ENCODE results near the gene SLC13A1.

The SLC13A1 gene

DNA sequence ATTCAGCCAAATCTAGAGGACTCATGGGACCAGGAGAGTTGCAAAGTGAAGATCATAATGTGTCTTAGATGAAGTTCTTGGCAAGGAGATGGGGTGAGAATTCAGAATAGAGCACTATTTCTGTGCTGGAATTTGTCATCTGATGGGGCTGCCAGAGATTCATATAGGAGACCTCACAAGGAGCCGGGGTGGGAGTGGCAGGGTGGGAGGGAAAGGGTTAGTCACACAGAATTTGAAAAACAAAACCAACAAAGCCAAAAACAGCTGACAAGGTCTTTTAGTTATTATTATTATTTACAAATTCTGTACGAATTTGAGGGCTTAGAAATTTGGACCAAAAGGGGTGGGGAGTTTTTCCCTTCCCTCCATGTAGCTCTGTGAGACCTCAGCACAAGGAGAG is 1.7 kb downstream of the SLC13A1 start:
- DNase-seq (ENCODE audit: low read depth in 2 of 2), result no peak

DNA sequence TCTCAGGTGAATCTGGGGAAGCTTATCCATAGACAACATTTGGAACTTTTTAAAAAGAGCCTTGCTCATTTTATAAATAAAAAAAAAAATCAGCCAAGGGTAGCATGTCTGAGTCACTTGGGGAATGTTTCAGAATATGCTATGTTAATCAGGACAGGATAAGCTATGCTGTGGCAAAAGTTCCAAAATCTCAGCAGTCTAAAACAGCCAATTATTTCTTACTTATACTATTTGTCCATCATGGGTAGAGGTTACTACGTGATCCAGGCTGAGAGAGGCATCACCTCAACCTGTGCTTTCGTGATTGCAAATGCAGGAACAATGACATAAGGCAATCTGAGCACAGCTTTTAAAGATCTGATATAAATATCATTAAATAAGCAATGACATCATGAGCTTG is 6.5 kb downstream of the SLC13A1 start:
- DNase-seq (ENCODE audit: low read depth in 2 of 2), result no peak

DNA sequence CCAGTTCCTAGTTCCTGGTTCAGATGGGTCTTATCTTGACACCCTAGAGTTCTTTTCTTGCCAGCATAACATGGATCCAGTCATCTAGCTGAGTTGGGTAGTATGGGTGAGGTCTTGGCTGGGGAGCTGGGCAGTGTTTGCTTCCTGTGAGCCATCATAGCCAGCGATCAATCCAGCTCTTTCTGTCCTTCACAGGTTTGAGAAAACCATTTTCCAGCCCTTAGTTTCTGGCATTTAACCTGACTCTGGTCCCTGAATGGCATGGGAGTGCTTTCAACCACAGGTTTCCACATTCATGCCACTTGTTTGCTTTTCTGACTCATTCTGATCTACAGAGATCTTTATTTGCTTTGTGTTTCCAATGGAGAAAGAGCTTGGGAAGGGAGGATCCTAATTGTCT is 8.6 kb downstream of the SLC13A1 start:
- DNase-seq (ENCODE audit: low read depth in 2 of 2), result no peak

DNA sequence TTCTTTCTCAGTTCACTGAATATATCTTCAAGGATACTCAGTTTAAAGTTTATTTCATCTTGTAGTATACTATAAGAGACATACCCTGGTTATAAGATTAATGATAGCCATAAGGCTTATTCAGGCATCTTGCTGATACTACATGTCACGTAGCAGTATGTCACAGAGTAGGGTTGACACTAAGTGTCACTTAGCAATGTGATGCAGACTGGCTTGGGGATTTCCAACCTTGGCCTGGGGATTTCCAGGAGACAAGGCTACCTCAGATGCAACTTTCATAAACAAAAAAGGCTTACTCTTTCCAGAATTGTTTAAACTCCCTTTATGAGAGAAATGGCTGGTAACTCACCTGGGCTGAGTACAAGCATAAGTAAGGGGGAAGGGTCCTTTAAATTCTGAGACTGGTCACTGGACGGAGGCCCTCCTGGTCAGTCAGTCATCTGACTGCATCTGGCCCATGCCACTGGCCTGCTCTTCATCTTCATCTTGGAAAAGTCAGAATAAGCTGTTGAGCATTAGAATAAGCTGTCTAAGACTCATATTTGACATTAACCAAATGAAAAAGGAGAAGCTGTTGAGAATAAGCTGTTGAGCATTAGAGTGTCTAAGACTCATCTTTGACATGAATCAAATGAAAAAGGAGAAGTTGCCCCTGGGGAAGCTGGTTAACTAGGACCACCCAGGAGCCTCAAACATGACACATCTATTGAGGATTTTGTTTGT is 9.5 kb downstream of the SLC13A1 start:
- no peak for DNase-seq (ENCODE audit: low read depth in 2 of 2)

DNA sequence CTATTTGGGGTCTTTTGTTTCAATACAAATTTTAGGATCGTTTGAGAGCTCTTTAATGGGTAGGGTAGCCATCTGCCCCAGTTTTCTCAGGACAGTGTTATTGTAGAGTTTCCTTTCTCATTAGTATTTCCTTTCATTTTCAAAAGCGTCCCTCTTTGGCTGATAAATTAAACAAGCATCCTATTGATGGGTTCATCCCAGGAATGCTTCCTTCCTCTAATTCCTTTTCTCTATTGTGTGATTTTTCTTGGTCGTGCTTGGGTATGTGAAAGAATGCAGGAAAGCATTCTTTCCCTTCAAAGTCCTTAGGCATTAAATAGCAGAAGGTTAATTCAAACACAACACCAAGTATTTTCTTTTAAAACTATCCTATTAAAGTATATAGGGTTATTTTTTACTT is 14.0 kb downstream of the SLC13A1 start:
- DNase-seq (ENCODE audit: low read depth in 2 of 2), result no peak

DNA sequence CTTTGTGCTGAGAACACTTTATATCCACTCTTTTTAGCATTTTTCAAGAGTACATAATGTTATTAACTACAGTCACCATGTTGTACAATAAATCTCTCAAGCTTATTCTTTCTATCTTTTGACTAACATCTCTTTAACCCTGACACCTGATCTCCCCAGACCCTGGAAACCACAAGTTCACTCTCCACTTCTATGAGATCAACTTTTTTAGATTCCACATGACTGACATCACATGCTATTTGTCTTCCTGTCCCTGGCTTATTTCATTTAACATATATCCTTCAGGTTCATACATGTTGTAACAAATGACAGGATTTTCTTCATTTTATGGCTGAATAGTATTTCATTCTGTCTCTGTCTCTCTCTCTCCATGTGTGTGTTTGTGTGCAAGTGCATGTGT is 15.5 kb downstream of the SLC13A1 start:
- no peak for DNase-seq (ENCODE audit: low read depth in 2 of 2)

DNA sequence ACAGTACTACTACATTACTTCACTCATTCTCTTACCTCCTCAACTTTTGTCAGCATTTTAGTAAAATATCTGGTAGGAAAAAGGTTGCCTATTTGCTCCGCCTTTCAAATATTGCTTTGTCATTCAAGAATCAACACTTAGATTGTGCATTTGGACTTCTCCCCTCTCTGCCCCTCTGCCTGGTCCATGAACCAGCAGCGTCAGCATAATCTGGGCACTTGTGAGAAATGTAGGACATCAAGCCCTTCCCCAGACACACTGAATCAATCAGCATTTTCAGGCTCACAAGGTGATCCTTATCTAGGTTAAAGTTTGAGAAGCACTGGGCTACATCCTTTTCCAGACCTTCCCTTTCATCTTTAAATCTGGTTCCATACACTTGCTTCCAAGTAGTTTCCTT is 16.3 kb downstream of the SLC13A1 start:
- DNase-seq (ENCODE audit: low read depth in 2 of 2), result no peak

DNA sequence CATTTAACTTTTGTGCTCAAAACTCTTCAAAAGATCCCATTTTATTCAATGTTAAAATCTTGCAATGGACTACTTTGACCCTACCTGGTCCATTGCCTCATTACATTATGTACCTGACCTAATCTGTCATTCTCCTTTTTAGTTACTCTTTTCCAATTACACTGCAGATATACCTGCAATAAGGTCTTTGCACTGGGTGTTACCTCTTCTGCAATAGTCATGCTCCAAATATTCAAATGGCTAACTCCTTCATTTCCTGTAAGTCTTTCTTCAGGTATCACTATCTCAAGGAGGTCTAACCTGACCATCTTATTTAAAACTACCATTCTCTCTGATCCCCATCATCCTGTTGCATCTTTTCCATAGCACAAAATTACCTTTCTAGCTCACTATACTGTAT is 22.3 kb downstream of the SLC13A1 start:
- no peak for DNase-seq (ENCODE audit: low read depth in 2 of 2)

DNA sequence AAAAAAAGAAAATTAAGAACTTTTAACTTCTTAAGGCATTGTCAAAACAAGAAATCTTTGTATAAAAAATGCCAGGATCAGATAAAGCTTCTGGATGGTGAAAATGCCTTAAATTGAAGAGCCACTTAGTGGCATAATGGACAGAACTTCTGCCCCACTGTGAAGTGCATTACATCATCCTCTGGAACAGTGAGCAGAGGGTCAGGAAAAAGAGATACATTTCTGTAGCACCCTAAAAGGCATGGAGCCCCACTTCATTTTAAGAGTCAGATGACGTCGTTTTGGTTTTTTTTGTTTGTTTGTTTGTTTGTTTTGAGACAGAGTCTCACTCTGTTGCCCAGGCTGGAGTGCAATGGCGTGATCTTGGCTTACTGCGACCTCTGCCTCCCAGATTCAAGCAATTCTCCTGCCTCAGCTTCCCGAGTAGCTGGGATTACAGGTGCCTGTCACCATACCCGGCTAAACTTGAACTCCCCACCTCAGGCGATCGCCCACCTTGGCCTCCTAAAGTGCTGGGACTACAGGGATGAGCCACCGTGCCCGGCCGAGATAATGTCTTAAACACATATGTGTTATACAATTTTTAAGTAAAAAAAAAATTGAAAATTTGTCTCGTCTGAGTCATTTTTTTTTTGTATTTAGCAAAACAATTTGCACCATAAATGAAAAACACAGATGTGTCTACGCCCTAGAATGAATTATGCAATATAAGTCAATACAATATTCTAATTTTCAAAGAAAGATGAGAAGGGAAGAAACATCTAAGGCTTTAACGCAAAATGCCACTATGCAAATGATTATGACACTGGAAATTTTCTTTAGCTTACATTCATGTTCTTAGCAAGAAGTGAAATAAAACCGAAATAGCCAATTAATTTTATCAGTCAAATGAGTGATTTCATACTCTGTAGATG is 29.2 kb downstream of the SLC13A1 start:
- DNase-seq (ENCODE audit: low read depth in 2 of 2), result no peak

DNA sequence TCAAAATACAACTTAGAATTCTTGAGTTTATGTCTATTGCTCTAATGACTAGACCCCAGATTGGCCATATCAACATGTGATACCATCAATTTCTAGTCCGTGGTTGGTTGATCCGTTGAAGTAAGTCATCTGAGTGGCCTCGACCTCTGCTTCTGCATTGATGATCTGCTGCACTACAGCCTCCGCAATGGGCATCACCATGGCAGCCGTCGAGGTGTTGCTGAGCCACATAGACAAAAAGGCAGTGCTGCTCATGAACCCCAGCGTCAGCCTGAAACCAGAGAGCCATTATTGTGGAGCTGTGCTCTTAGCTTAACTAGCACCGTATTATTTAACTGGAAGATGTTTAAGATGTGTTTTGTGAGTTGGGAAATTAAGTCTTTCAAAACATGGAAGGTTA is 30.7 kb downstream of the SLC13A1 start:
- DNase-seq (ENCODE audit: low read depth in 2 of 2), result no peak

DNA sequence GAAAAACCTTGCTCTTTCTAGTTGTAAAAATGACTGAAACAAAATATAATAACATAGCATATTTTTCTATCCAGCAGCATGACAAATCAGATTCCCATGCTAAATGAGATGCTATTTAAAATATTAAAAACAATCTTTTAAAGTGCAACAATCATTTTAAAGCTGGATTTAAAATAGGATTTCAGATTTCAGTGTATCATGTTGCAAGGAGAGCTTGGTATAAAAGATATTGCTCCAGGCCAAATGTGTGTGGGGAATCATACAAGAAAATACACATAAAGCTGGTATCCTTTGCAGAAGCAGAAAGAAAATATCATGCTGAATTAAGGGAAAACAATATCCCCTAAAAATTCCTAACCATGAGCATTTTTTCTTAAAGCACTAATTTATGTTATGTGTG is 42.2 kb downstream of the SLC13A1 start:
- DNase-seq (ENCODE audit: low read depth in 2 of 2), result no peak

DNA sequence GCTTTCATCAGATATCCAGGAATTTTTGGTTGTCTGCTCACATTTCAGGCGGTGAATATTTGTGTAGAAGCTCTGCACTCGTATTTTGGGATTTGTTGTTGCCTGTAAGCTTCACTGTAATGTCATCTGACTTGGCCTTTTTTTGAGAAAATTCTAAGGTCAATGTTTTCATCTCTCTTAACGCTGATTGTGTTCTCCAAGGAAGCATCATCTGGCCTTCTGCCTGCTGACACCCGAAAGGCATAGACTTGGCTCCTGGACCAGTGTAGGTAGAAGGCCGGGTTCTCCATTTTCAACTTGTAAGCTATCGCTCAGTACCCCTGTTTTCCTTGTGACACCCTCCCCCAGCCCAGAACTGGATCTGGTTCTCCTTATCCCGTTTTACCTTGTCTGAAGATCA is 44.2 kb downstream of the SLC13A1 start:
- DNase-seq (ENCODE audit: low read depth in 2 of 2), result no peak

DNA sequence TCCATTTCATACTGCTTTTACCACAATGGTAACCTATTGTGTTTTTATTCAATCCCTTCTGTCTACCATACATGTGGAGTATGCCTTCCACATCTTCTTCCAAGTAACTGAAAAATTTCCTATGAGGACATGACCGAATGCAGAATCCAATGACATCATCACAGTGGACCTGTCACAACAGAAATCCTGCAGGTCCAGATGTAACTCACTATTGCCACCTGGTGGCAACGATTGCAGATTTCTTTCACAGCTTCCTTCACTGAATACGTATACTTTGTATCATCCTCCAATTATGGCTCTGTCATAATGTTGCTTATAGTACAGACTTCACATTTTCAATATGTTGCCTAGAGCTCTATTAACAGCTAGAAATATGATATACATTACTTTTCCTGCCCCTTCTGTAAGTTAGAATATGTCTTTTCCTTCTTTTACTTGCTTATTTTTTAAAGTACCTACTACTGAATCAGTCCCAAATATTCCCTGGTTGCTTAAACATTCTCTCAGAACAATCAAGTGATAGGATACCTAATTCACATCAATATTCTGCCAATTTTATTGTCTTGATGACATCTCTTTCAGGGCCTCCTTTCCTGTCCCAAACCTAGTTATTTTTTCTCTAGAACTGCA is 45.4 kb downstream of the SLC13A1 start:
- peak; percentile 4 to 19 for DNase-seq (ENCODE audit: low read depth in 2 of 2)

DNA sequence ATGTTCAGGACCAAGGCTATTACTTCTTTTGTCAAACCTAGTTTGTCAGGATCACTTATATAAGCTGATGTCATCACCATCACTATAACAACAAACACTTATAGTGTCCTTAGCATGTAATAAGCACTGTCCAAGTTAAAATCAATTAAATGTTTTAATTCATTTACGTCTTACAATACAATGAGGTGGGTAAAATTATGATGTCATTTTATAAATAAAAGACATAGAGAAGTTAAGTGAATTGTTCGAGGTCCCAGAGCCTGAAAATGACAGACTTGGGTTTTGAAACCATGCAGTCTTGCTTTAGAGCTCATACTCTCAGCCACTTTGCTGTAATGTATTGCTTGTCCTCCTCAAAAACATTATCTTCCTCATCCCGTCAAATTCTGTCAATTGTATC is 48.3 kb downstream of the SLC13A1 start:
- no peak for DNase-seq (ENCODE audit: low read depth in 2 of 2)

DNA sequence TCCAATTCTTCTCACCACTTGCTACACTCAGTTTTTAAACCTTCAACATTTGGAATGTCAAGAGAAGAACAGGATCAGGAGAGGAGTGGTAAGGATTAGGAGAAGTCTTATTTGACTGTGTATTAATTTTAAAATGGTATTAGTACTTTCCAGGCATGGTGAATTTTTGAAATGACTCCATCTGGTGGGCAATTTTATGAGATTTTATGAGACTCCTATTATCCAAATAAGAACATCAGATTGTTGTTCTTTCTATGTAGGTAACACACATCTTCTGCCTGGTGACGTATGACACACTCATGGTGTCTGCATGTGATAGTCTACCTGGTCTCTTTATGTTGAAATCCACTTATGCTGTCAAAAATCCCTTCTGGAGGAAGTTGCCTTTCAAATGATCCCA is 51.0 kb downstream of the SLC13A1 start:
- DNase-seq (ENCODE audit: low read depth in 2 of 2), result no peak

DNA sequence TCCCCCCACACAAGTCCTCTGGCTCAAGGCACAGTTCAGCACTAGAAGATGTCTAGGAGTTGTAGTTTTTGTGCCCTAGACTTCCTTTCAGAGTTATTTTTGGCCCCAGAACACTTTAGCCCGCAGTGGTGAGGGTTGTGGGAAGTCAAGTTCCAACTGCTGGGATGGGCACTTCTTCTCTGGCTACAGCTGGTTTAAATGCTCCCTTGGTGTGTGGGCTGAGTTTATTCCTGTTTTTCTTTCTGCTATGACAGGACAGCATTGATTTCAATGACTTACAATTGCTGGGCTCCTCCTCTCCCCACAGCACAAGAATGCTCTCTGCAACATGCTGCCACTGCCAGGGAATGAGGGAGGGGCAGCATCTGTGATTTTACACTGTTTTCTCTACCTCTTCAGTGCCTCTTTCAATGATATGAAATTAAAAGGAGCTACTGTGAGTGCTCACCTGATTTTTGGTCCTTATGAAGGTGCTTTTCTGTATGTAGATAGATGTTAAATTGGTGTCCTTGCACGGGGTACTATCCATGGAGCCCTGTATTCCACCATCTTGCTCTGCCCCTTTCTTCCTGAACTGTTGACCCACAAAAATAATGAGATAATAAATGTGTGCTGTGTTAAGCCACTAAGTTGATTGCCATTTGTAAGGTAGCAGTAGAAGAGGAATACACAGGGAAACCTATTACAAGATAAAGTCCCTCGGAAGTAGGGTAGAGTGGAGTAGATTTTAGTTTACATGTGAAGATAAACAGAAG is 56.3 kb downstream of the SLC13A1 start:
- DNase-seq (ENCODE audit: low read depth in 2 of 2), result no peak

DNA sequence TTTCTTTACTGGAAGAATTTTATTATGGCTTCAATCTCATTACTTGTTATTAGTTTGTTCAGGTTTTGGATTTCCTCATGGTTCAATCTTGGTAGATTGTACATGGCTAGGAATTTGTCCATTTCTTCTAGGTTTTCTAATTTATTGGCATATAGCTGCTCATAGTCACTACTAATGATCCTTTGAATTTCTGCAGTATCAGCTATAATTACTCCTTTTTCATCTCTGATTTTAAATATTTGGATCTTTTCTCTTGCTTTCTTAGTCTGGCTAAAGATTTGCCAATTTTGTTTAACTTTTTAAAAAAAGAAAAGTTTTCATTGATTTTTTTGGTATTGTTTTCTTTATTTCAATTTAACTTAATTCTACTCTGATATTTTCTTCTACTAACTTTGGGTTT is 59.2 kb downstream of the SLC13A1 start:
- DNase-seq (ENCODE audit: low read depth in 2 of 2), result no peak

DNA sequence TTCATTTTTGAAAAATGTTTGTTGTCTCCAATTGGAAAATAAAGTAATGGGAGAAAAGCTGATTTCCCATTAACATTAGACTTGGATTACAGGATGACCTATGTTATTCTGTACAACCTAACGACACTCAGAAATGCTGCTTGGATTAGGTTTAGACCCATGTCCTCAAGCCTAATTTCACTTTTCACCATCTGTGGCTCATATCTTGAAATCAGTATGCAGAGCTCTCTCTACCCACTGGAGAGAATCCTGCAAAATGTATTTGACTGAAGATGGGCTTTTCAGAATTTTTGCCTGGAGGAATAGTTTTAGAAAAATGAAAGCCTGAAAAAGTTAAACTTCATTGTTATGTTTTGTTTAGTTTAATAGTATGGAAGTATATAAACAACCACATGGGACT is 63.8 kb downstream of the SLC13A1 start:
- no peak for DNase-seq (ENCODE audit: low read depth in 2 of 2)

DNA sequence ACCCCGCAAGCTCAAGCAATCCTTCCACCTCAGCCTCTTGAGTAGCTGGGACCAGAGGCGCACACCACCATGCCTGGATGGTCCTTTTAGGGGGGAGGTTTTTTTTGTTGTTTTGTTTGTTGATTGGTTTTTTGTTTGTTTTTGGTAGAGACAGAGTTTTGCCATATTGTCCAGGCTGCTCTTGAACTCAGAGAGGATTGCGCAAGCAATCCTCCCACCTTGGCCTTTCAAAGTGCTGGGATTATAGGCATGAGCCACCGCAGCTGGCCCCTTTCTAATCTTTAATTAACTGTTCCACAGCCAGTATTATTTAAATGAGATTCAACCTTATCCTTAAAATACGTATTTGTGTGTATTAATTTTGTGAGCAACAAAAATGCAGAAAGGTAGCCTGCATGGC is 65.8 kb downstream of the SLC13A1 start:
- no peak for DNase-seq (ENCODE audit: low read depth in 2 of 2)

DNA sequence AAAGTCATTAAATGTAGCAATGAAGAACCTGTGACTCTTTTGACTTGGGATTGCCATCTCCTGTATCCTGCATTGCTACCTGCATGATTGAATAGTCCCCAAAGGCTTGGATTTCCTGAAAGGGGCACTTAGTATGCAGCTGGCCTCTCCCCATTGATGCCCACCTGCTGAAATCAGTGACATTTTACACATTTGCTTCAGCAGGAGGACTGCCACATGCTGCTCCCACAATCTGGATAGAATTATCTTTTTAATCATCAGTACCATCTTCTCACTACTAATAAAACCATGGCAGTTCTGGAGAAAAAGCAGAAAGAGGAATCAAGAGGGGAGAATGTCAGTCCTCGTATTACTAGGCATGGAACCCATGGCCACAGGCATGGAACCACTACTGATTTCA is 67.8 kb downstream of the SLC13A1 start:
- DNase-seq (ENCODE audit: low read depth in 2 of 2), result no peak

DNA sequence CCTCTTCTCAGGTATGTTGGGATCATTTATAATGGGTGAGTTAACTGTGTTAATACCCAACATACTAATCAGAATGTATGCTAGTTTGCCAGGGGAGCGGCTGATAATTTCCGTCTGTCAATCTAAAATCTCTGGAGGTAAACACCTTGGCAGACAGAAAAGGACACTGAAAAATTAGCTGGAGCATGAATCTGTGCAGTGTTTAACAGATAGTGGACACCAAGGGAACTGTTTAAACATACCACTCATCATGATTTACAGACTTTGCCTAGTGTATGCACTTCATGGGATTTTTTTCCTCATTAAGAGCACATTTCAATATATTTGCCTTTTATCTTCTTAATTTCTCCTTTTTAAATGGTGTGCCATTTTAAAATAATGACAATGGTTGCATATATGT is 68.2 kb downstream of the SLC13A1 start:
- DNase-seq (ENCODE audit: low read depth in 2 of 2), result no peak

DNA sequence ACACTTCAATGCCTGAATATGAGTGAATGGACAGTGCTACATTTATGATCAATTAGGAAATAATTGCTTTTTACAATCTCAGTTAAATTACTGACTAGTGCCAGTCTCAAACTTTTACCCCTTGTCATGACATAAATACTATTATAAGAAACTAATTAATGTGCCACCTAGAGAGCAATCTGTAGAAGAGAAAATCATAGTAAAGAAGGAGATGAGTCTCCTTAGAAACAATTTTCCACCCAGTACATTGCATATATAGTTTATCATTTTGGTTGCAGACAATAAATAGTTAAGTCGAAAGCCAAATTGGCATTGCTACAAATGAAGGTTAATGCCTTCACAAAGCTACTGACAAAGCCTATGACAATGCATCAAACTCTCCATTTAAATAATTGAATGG is 68.6 kb downstream of the SLC13A1 start:
- no peak for DNase-seq (ENCODE audit: low read depth in 2 of 2)
